ENCODE data around the gene LAMP1.
"Not testable (repeated sequence)": the region's sequence is repeated elsewhere in the genome, so short reads cannot be mapped to it uniquely, and the experiment has no call there.

LAMP1 gene

GRCh38 chr13:113365971-113366588, 69.0 kb downstream of the LAMP1 start:
- TF ChIP-seq, protein P1, sequence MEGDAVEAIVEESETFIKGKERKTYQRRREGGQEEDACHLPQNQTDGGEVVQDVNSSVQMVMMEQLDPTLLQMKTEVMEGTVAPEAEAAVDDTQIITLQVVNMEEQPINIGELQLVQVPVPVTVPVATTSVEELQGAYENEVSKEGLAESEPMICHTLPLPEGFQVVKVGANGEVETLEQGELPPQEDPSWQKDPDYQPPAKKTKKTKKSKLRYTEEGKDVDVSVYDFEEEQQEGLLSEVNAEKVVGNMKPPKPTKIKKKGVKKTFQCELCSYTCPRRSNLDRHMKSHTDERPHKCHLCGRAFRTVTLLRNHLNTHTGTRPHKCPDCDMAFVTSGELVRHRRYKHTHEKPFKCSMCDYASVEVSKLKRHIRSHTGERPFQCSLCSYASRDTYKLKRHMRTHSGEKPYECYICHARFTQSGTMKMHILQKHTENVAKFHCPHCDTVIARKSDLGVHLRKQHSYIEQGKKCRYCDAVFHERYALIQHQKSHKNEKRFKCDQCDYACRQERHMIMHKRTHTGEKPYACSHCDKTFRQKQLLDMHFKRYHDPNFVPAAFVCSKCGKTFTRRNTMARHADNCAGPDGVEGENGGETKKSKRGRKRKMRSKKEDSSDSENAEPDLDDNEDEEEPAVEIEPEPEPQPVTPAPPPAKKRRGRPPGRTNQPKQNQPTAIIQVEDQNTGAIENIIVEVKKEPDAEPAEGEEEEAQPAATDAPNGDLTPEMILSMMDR (conservative IDR thresholded peaks at IDR 0.05; ENCODE audit: low read length): no peak
- H3K4me3 ChIP-seq (ENCODE audit: low read length): no peak overlapping the region
- DNase-seq (ENCODE audit: low read depth): no peak

DNA sequence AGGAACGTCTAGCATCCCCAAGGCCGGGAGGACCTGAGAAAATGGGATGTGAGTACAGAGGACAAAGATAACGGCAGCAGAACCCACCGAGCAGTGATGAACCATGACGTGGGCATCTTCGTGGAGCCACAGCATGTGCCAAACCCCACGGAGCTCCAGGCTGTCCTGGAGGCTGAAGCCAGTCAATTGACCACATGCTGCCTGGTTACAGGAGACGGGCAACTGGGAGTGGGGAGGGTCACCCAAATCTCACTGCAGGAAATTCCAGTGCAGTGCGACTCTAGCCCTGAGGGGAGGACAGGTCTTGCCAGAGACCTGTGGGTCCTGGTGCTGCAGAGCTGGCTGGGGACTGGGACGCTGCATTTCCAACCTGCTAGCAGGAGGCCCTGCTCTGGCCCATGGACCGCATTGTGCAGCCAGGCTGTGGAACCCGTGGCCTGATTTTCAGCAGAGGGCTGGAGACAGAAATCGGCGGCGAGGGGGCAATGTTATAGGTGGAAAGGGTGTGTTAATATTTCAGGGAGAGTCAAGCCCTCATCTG, 70.1 kb downstream of the LAMP1 start:
- DNase-seq (ENCODE audit: low read depth): no peak
- H3K4me3 ChIP-seq (ENCODE audit: low read length): no peak overlapping the region
- TF ChIP-seq, protein P1 (conservative IDR thresholded peaks at IDR 0.05; ENCODE audit: low read length): no peak

GRCh38 chr13:113367771-113368170, 70.7 kb downstream of the LAMP1 start:
- H3K4me3 ChIP-seq (ENCODE audit: low read length): no peak overlapping the region
- TF ChIP-seq, protein P1 (conservative IDR thresholded peaks at IDR 0.05; ENCODE audit: low read length): no peak
- DNase-seq (ENCODE audit: low read depth): no peak

- DNase-seq (ENCODE audit: low read depth): not testable (repeated sequence)
Observed at GRCh38 chr13:113368353-113368752, 71.3 kb downstream of the LAMP1 start.

GRCh38 chr13:113369189-113369588, 72.2 kb downstream of the LAMP1 start:
- DNase-seq (ENCODE audit: low read depth): no peak
- TF ChIP-seq, protein P1 (conservative IDR thresholded peaks at IDR 0.05; ENCODE audit: low read length): no peak
- H3K4me3 ChIP-seq (ENCODE audit: low read length): no peak overlapping the region

More at GRCh38 chr13:113368353-113368752, 71.3 kb downstream of the LAMP1 start:
- not testable (repeated sequence) for H3K4me3 ChIP-seq (ENCODE audit: low read length)

GRCh38 chr13:113369881-113370280, 72.8 kb downstream of the LAMP1 start:
- TF ChIP-seq, protein P1 (conservative IDR thresholded peaks at IDR 0.05; ENCODE audit: low read length): no peak
- H3K4me3 ChIP-seq (ENCODE audit: low read length): no peak overlapping the region
- no peak for DNase-seq (ENCODE audit: low read depth)

GRCh38 chr13:113371061-113371460, 74.0 kb downstream of the LAMP1 start:
- DNase-seq (ENCODE audit: low read depth): no peak
- TF ChIP-seq, protein P1 (conservative IDR thresholded peaks at IDR 0.05; ENCODE audit: low read length): no peak
- no peak overlapping the region for H3K4me3 ChIP-seq (ENCODE audit: low read length)

DNA sequence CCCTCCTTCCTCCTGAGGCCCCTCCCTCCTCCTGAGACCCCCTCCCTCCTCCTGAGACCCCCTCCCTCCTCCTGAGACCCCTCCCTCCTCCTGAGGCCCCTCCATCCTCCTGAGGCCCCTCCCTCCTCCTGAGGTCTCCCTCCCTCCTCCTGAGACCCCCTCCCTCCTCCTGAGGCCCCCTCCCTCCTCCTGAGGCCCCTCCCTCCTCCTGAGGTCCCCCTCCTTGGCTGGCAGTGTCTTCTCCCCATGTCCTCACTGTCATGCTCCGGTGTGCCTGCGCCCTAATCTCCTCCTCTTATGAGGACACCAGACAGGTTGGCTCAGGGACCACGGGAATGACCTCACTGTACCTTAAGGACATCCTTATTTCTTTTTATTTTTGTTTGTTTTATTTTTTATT, 74.7 kb downstream of the LAMP1 start:
- DNase-seq (ENCODE audit: low read depth); H3K4me3 ChIP-seq (ENCODE audit: low read length): not testable (repeated sequence)
